Measurements from ENCODE around the gene ORC1. TPM values are rescaled to one million over a fixed set of nuclear protein-coding genes. Genes with fewer than 3 reads are reported as not detected.

Gene ORC1
- total RNA-seq, 1 experiment from 2014 or later, result 21.2 TPM

GRCh38 chr1:52345252-52345651 is 59.0 kb downstream of the ORC1 start:
- H3F3A ChIP-seq (ENCODE audit: insufficient read depth, low read depth), result 0 out of 2 replicates have a peak, but pooled peaks cover 3% of the 10 kb centered on the region
- H3K4me2 ChIP-seq, result no peak overlapping the region
- CTCF ChIA-PET, result no interaction called here
- H3K9me2 ChIP-seq (ENCODE audit: insufficient read depth), result no peaks in the 10 kb centered on the region
- no peaks in the 10 kb centered on the region for H3K79me2 ChIP-seq (ENCODE audit: low read depth)
- no peaks in the 10 kb centered on the region for H3K27me3 ChIP-seq (ENCODE audit: insufficient read depth, low read depth)
- no peak overlapping the region for H2AFZ ChIP-seq
- no TSS peak for BruUV-seq (replicated peaks)
- H3K36me3 ChIP-seq (ENCODE audit: low read depth), result no peaks in the 10 kb centered on the region
- POLR2A ChIA-PET (ENCODE audit: unreplicated experiment), result no interaction called here
- no peaks in the 10 kb centered on the region for H3K9me3 ChIP-seq (ENCODE audit: insufficient read depth, low read depth)
- no peak for TF ChIP-seq EZH2 (IDR thresholded peaks at IDR 0.05; ENCODE audit: low read depth)
- TF ChIP-seq CTCF (conservative IDR thresholded peaks at IDR 0.05), result no peak
- intact Hi-C loops (cut with micrococcal nuclease; ENCODE audit: unreplicated experiment), result no loop called here
- no peak for DNase-seq
- no peak overlapping the region for H3K4me3 ChIP-seq
- no peaks in the 10 kb centered on the region for H3K4me1 ChIP-seq (replicated peaks; ENCODE audit: insufficient read depth)
- no peaks in the 10 kb centered on the region for H4K20me1 ChIP-seq (ENCODE audit: insufficient read depth)
- H3K27ac ChIP-seq, result no peak overlapping the region

- H3K79me2 ChIP-seq (ENCODE audit: low read depth), result no peaks in the 10 kb centered on the region
- no peaks in the 10 kb centered on the region for H3F3A ChIP-seq (ENCODE audit: insufficient read depth, low read depth)
- no peaks in the 10 kb centered on the region for H3K36me3 ChIP-seq (ENCODE audit: low read depth)
- H2AFZ ChIP-seq, result no peak overlapping the region
- H3K27ac ChIP-seq, result no peak overlapping the region
- no peak for DNase-seq
- no peaks in the 10 kb centered on the region for H3K9me3 ChIP-seq (ENCODE audit: insufficient read depth, low read depth)
- no peak overlapping the region for H3K4me2 ChIP-seq
- intact Hi-C loops (cut with micrococcal nuclease; ENCODE audit: unreplicated experiment), result no loop called here
- no TSS peak for BruUV-seq (replicated peaks)
- H3K27me3 ChIP-seq (ENCODE audit: insufficient read depth, low read depth), result no peaks in the 10 kb centered on the region
- ChIA-PET POLR2A (ENCODE audit: unreplicated experiment) (no interaction called here), CTCF (no interaction called here)
- H4K20me1 ChIP-seq (ENCODE audit: insufficient read depth), result no peaks in the 10 kb centered on the region
- no peaks in the 10 kb centered on the region for H3K9me2 ChIP-seq (ENCODE audit: insufficient read depth)
- no peak overlapping the region for H3K4me3 ChIP-seq
- no peaks in the 10 kb centered on the region for H3K4me1 ChIP-seq (replicated peaks; ENCODE audit: insufficient read depth)
- no peak for TF ChIP-seq CTCF (conservative IDR thresholded peaks at IDR 0.05)
- no peak for TF ChIP-seq EZH2 (IDR thresholded peaks at IDR 0.05; ENCODE audit: low read depth)
Observed at GRCh38 chr1:52343979-52344378, 60.2 kb downstream of the ORC1 start.

- intact Hi-C loops (cut with micrococcal nuclease; ENCODE audit: unreplicated experiment), result no loop called here
- CTCF ChIA-PET, result no interaction called here
- POLR2A ChIA-PET (ENCODE audit: unreplicated experiment), result interaction anchor here (0.6 kb wide), 3 partner anchors 27 to 329 kb away, joined by 3 to 9 read pairs (median 7); no protein-coding TSS in a partner anchor
- no peak overlapping the region for H2AFZ ChIP-seq
- no peak overlapping the region for H3K4me3 ChIP-seq
- H3K27me3 ChIP-seq (ENCODE audit: insufficient read depth, low read depth), result no peaks in the 10 kb centered on the region
- no peaks in the 10 kb centered on the region for H3K79me2 ChIP-seq (ENCODE audit: low read depth)
- TF ChIP-seq CTCF (conservative IDR thresholded peaks at IDR 0.05), result no peak
- H3K9me2 ChIP-seq (ENCODE audit: insufficient read depth), result no peaks in the 10 kb centered on the region
- BruUV-seq (replicated peaks), result no TSS peak
- H3K36me3 ChIP-seq (ENCODE audit: low read depth), result no peaks in the 10 kb centered on the region
- no peaks in the 10 kb centered on the region for H3F3A ChIP-seq (ENCODE audit: insufficient read depth, low read depth)
- H3K4me1 ChIP-seq (replicated peaks; ENCODE audit: insufficient read depth), result no peaks in the 10 kb centered on the region
- H4K20me1 ChIP-seq (ENCODE audit: insufficient read depth), result no peaks in the 10 kb centered on the region
- no peaks in the 10 kb centered on the region for H3K9me3 ChIP-seq (ENCODE audit: insufficient read depth, low read depth)
- no peak overlapping the region for H3K4me2 ChIP-seq
- no peak overlapping the region for H3K27ac ChIP-seq
- DNase-seq, result no peak
Observed at GRCh38 chr1:52341655-52342260, 62.5 kb downstream of the ORC1 start.
